ENCODE data around the gene FKBP5. TPM values are rescaled to one million over a fixed set of nuclear protein-coding genes. Genes with fewer than 3 reads are reported as not detected.
"Not testable (repeated sequence)": the region's sequence is repeated elsewhere in the genome, so short reads cannot be mapped to it uniquely, and the experiment has no call there.

FKBP5 gene
- total and polyA plus RNA-seq, 2 donors (not counting 3 experiments of a cell fraction or from before 2014, with no cell fraction given): 16.7 to 56.8 TPM

DNA sequence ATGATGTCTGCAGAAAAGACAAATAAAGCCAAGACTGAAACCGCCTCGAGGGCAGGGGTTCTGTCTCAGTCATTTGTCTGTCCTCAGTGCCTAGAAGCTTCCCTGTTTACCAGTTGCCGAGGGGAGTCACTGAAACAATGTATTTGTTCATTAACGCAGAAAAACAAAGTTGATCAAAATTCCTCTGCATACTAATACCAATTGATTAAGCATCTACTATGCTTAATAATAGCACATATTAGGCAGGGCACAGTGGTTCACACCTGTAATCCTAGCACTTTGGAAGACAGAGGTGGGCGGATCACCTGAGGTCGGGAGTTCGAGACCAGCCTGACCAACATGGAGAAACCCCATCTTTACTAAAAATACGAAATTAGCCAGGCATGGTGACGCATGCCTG lies 1.8 kb upstream of the FKBP5 start:
- H3K9ac ChIP-seq (replicated peaks; ENCODE audit: extremely low read depth, insufficient read depth, low read length): no peak overlapping the region
- H4K20me1 ChIP-seq (replicated peaks; ENCODE audit: control insufficient read depth, extremely low read depth, insufficient read depth, low read length): no peaks in the 10 kb centered on the region
- DNase-seq (ENCODE audit: low read depth, low spot score) (no peak), FAIRE-seq (no peak)
- H3K9me1 ChIP-seq (replicated peaks; ENCODE audit: control insufficient read depth, extremely low read depth, insufficient read depth, low read length): no peaks in the 10 kb centered on the region
- no TSS peak for BruUV-seq (replicated peaks)
- H3K4me2 ChIP-seq (ENCODE audit: insufficient read depth, low read length): no peak overlapping the region
- H3K27ac ChIP-seq (ENCODE audit: insufficient read depth, low read depth, low read length): no peak overlapping the region
- H3K36me3 ChIP-seq (ENCODE audit: control insufficient read depth in 2 of 2, extremely low read depth in 1 of 2, insufficient read depth in 2 of 2, low read length in 2 of 2): no peaks in the 10 kb centered on the region
- dilution Hi-C loops (cut with MboI; ENCODE audit: extremely low pct_ligation_motif_present, low sequenced_read_pairs) (no loop called here), intact Hi-C loops (cut with micrococcal nuclease) (no loop called here)
- ChIA-PET CTCF (interaction anchor here (1.0 to 1.5 kb wide), 4 partner anchors 20 to 47 kb away, joined by 3 to 5 read pairs (median 4); partner anchors contain the start of gene ARMC12), POLR2A (interaction anchor here (0.7 kb wide), 1 partner anchor 1066 kb away, joined by 3 read pairs; no protein-coding TSS in a partner anchor)
- H3K4me3 ChIP-seq (replicated peaks in 1 of 3; ENCODE audit: insufficient read depth in 1 of 3, low read depth in 1 of 3, low read length in 3 of 3): no peak overlapping the region
- TF ChIP-seq, protein P1, sequence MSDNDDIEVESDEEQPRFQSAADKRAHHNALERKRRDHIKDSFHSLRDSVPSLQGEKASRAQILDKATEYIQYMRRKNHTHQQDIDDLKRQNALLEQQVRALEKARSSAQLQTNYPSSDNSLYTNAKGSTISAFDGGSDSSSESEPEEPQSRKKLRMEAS (IDR thresholded peaks at IDR 0.05; ENCODE audit: insufficient read depth, insufficient read length): no peak
- TF ChIP-seq EZH2 (IDR thresholded peaks at IDR 0.05; ENCODE audit: borderline replicate concordance, low read depth, low read length, severe bottlenecking) (no peak), FOS (IDR thresholded peaks at IDR 0.05; ENCODE audit: borderline replicate concordance, insufficient read depth, low read length) (no peak), POLR2AphosphoS5 (IDR thresholded peaks at IDR 0.05; ENCODE audit: insufficient read depth, low read depth, low read length) (no peak), GATA2 (IDR thresholded peaks at IDR 0.05; ENCODE audit: insufficient read depth, insufficient read length, low read depth, low read length) (no peak), POLR2A (IDR thresholded peaks at IDR 0.05; ENCODE audit: low read depth, low read length) (no peak), MYC (IDR thresholded peaks at IDR 0.05; ENCODE audit: low read depth, low read length) (no peak), JUN (IDR thresholded peaks at IDR 0.05; ENCODE audit: borderline replicate concordance, insufficient read depth, insufficient read length, low read depth) (no peak)
- TF ChIP-seq, protein P2, sequence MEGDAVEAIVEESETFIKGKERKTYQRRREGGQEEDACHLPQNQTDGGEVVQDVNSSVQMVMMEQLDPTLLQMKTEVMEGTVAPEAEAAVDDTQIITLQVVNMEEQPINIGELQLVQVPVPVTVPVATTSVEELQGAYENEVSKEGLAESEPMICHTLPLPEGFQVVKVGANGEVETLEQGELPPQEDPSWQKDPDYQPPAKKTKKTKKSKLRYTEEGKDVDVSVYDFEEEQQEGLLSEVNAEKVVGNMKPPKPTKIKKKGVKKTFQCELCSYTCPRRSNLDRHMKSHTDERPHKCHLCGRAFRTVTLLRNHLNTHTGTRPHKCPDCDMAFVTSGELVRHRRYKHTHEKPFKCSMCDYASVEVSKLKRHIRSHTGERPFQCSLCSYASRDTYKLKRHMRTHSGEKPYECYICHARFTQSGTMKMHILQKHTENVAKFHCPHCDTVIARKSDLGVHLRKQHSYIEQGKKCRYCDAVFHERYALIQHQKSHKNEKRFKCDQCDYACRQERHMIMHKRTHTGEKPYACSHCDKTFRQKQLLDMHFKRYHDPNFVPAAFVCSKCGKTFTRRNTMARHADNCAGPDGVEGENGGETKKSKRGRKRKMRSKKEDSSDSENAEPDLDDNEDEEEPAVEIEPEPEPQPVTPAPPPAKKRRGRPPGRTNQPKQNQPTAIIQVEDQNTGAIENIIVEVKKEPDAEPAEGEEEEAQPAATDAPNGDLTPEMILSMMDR (IDR thresholded peaks at IDR 0.05; ENCODE audit: extremely low read depth in 1 of 2, insufficient read depth in 1 of 2, low read depth in 1 of 2, low read length in 2 of 2): no peak
- peaks cover 27% of the 10 kb centered on the region for H3K79me2 ChIP-seq (ENCODE audit: control insufficient read depth, insufficient read depth, low read length)
- H3K9me3 ChIP-seq (replicated peaks; ENCODE audit: control insufficient read depth, insufficient read depth, low read length): no peaks in the 10 kb centered on the region
- peaks cover 10% of the 10 kb centered on the region for H3K4me1 ChIP-seq (ENCODE audit: control insufficient read depth, extremely low read depth, insufficient read depth, low read length)
- H2AFZ ChIP-seq (ENCODE audit: low read depth, low read length): no peak overlapping the region
- no peaks in the 10 kb centered on the region for H3K27me3 ChIP-seq (ENCODE audit: control insufficient read depth in 2 of 2, insufficient read depth in 2 of 2, low read length in 2 of 2)

DNA sequence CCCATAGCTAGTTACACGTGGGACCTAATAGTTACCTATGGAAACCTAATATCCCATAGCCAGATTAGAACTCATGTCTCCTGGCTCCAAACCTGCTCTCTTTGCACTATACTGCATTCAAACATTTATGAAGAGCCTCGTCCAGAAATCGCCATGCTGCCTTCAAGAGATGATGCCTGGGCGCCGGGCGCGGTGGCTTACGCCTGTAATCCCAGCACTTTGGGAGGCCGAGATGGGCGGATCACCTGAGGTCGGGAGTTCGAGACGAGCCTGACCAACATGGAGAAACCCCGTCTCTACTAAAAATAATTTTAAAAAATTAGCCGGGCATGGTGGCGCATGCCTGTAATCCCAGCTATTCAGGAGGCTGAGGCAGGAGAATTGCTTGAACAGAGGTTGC lies 1.3 kb upstream of the FKBP5 start:
- H2AFZ ChIP-seq (ENCODE audit: low read depth, low read length); H3K9me3 ChIP-seq (replicated peaks; ENCODE audit: control insufficient read depth, insufficient read depth, low read length); H4K20me1 ChIP-seq (replicated peaks; ENCODE audit: control insufficient read depth, extremely low read depth, insufficient read depth, low read length); dilution Hi-C loops (cut with MboI; ENCODE audit: extremely low pct_ligation_motif_present, low sequenced_read_pairs); BruUV-seq (replicated peaks); H3K27ac ChIP-seq (ENCODE audit: insufficient read depth, low read depth, low read length); H3K9me1 ChIP-seq (replicated peaks; ENCODE audit: control insufficient read depth, extremely low read depth, insufficient read depth, low read length); H3K9ac ChIP-seq (replicated peaks; ENCODE audit: extremely low read depth, insufficient read depth, low read length); DNase-seq (ENCODE audit: low read depth, low spot score); POLR2A ChIA-PET; H3K4me3 ChIP-seq (replicated peaks in 1 of 3; ENCODE audit: insufficient read depth in 1 of 3, low read depth in 1 of 3, low read length in 3 of 3); H3K36me3 ChIP-seq (ENCODE audit: control insufficient read depth in 2 of 2, extremely low read depth in 1 of 2, insufficient read depth in 2 of 2, low read length in 2 of 2); H3K27me3 ChIP-seq (ENCODE audit: control insufficient read depth in 2 of 2, insufficient read depth in 2 of 2, low read length in 2 of 2); H3K4me2 ChIP-seq (ENCODE audit: insufficient read depth, low read length); intact Hi-C loops (cut with micrococcal nuclease); FAIRE-seq: not testable (repeated sequence)
- Histone ChIP-seq H3K79me2 (ENCODE audit: control insufficient read depth, insufficient read depth, low read length) (peaks cover 31% of the 10 kb centered on the region), H3K4me1 (ENCODE audit: control insufficient read depth, extremely low read depth, insufficient read depth, low read length) (peaks cover 10% of the 10 kb centered on the region)
- CTCF ChIA-PET: interaction anchor here (1.4 to 7.8 kb wide), 2 partner anchors 38 to 47 kb away, joined by 4 to 100 read pairs; partner anchors contain the start of gene ARMC12
